HEK293 (cell line): ENCODE results near the gene TM7SF2.

Source experiments
- FEZF1 ChIP-seq: fragments of 450-650 bp; formaldehyde crosslinking; IDR thresholded peaks from 2 replicates; pipeline ENCODE4 v1.5.1; 2016; ENCODE audit warnings: missing biosample characterization, missing genetic modification characterization
- GLI4 ChIP-seq: fragments of 450-650 bp; formaldehyde crosslinking; IDR thresholded peaks from 2 replicates; pipeline ENCODE4 v1.5.1; 2016; ENCODE audit warnings: missing biosample characterization, missing genetic modification characterization
- HOXA7 ChIP-seq: sonication (generic); formaldehyde crosslinking; IDR thresholded peaks from 2 replicates; pipeline ENCODE4 v1.8.1; 2022; ENCODE audit warnings: missing genetic modification reagents, borderline replicate concordance
- IKZF3 ChIP-seq: fragments of 450-650 bp; IDR thresholded peaks from 2 replicates; pipeline ENCODE4 v1.5.0; 2018; ENCODE audit warnings: missing biosample characterization, mild to moderate bottlenecking, missing genetic modification characterization, moderate library complexity
- KLF1 ChIP-seq: fragments of 450-650 bp; formaldehyde crosslinking; IDR thresholded peaks from 2 replicates; pipeline ENCODE4 v1.5.1; 2016; ENCODE audit warnings: missing biosample characterization, missing genetic modification characterization
- KLF8 ChIP-seq: fragments of 450-650 bp; formaldehyde crosslinking; IDR thresholded peaks from 2 replicates; pipeline ENCODE4 v1.5.1; 2016; ENCODE audit warnings: missing biosample characterization, missing genetic modification characterization
- SALL2 ChIP-seq: fragments of 450-650 bp; formaldehyde crosslinking; IDR thresholded peaks from 2 replicates; pipeline ENCODE4 v1.5.0; 2017; ENCODE audit warnings: missing biosample characterization, mild to moderate bottlenecking, missing genetic modification characterization, borderline replicate concordance
- ZBTB20 ChIP-seq: fragments of 450-650 bp; formaldehyde crosslinking; IDR thresholded peaks from 2 replicates; pipeline ENCODE4 v1.5.1; 2016; ENCODE audit warnings: missing biosample characterization, missing genetic modification characterization
- ZNF121 ChIP-seq: fragments of 450-650 bp; formaldehyde crosslinking; IDR thresholded peaks from 2 replicates; pipeline ENCODE4 v1.5.1; 2016; ENCODE audit warnings: missing biosample characterization, missing genetic modification characterization
- ZNF174 ChIP-seq: fragments of 450-650 bp; formaldehyde crosslinking; IDR thresholded peaks from 2 replicates; pipeline ENCODE4 v1.5.0; 2017; ENCODE audit warnings: missing biosample characterization, mild to moderate bottlenecking, missing genetic modification characterization
- ZNF19 ChIP-seq: fragments of 450-650 bp; formaldehyde crosslinking; IDR thresholded peaks from 2 replicates; pipeline ENCODE4; 2016; ENCODE audit warnings: missing biosample characterization, missing genetic modification characterization, low read depth
- ZNF2 ChIP-seq: fragments of 450-650 bp; formaldehyde crosslinking; IDR thresholded peaks from 2 replicates; pipeline ENCODE4 v1.5.1; 2016; ENCODE audit warnings: missing biosample characterization, missing genetic modification characterization
- ZNF211 ChIP-seq: fragments of 450-650 bp; formaldehyde crosslinking; IDR thresholded peaks from 2 replicates; pipeline ENCODE4 v1.5.1; 2016; ENCODE audit warnings: low read depth, missing biosample characterization, missing genetic modification characterization
- ZNF274 ChIP-seq, 2 experiments: fragments of 200-500 bp in 1 of 2; fragments of 450-650 bp in 1 of 2; sonication (Bioruptor generic) in 1 of 2; formaldehyde crosslinking in 1 of 2; IDR thresholded peaks; 2 replicates each; pipeline versions ENCODE4 v1.5.1 to v1.6.1; 2014 to 2016; ENCODE audit warnings: borderline replicate concordance in 1 of 2, inconsistent platforms in 1 of 2, low read length in 1 of 2, missing biosample characterization in 1 of 2, missing genetic modification characterization in 1 of 2
- ZNF341 ChIP-seq: fragments of 450-650 bp; formaldehyde crosslinking; IDR thresholded peaks from 2 replicates; pipeline ENCODE4; 2016; ENCODE audit warnings: low read depth, missing biosample characterization, missing genetic modification characterization
- ZNF366 ChIP-seq: fragments of 450-650 bp; formaldehyde crosslinking; conservative IDR thresholded peaks from 2 replicates; pipeline ENCODE4 v1.5.1; 2016; ENCODE audit warnings: missing biosample characterization, missing genetic modification characterization
- ZNF426 ChIP-seq: fragments of 450-650 bp; formaldehyde crosslinking; IDR thresholded peaks from 2 replicates; pipeline ENCODE4 v1.5.1; 2017; ENCODE audit warnings: missing biosample characterization, missing genetic modification characterization, mild to moderate bottlenecking, inconsistent platforms, moderate library complexity
- ZNF558 ChIP-seq: fragments of 450-650 bp; formaldehyde crosslinking; IDR thresholded peaks from 2 replicates; pipeline ENCODE4 v1.5.1; 2016; ENCODE audit warnings: missing biosample characterization, missing genetic modification characterization
- ZNF610 ChIP-seq: fragments of 450-650 bp; formaldehyde crosslinking; IDR thresholded peaks from 2 replicates; pipeline ENCODE4 v1.5.1; 2016; ENCODE audit warnings: missing biosample characterization, missing genetic modification characterization, borderline replicate concordance
- ZNF623 ChIP-seq: fragments of 450-650 bp; formaldehyde crosslinking; IDR thresholded peaks from 2 replicates; pipeline ENCODE4 v1.5.1; 2016; ENCODE audit warnings: missing biosample characterization, missing genetic modification characterization
- ZNF629 ChIP-seq: fragments of 450-650 bp; formaldehyde crosslinking; IDR thresholded peaks from 2 replicates; pipeline ENCODE4 v1.5.1; 2017; ENCODE audit warnings: missing biosample characterization, missing genetic modification characterization
- ZNF701 ChIP-seq: fragments of 450-650 bp; formaldehyde crosslinking; IDR thresholded peaks from 2 replicates; pipeline ENCODE4 v1.5.1; 2016; ENCODE audit warnings: missing biosample characterization, missing genetic modification characterization
- ZNF837 ChIP-seq: fragments of 450-650 bp; formaldehyde crosslinking; IDR thresholded peaks from 2 replicates; pipeline ENCODE4 v1.5.1; 2016; ENCODE audit warnings: missing biosample characterization, missing genetic modification characterization
- ZNF843 ChIP-seq: fragments of 450-650 bp; formaldehyde crosslinking; IDR thresholded peaks from 2 replicates; pipeline ENCODE4 v1.5.1; 2016; ENCODE audit warnings: missing biosample characterization, missing genetic modification characterization
- ZXDB ChIP-seq: fragments of 450-650 bp; formaldehyde crosslinking; IDR thresholded peaks from 2 replicates; pipeline ENCODE4 v1.5.1; 2016; ENCODE audit warnings: missing biosample characterization, missing genetic modification characterization
- TF ChIP-seq, protein P1 (sequence below): fragments of 450-650 bp; formaldehyde crosslinking; IDR thresholded peaks from 2 replicates; pipeline ENCODE4 v1.5.1; 2016; ENCODE audit warnings: missing biosample characterization, missing genetic modification characterization, borderline replicate concordance
- TF ChIP-seq, protein P2 (sequence below): fragments of 450-650 bp; formaldehyde crosslinking; IDR thresholded peaks from 2 replicates; pipeline ENCODE4 v1.5.1; 2016; ENCODE audit warnings: missing biosample characterization, missing genetic modification characterization
- TF ChIP-seq, protein P3 (sequence below): fragments of 450-650 bp; formaldehyde crosslinking; IDR thresholded peaks from 2 replicates; pipeline ENCODE4; 2016; ENCODE audit warnings: missing biosample characterization, missing genetic modification characterization
- TF ChIP-seq, protein P4 (sequence below): IDR thresholded peaks from 2 replicates; pipeline ENCODE4 v1.6.1; 2011; ENCODE audit warnings: mild to moderate bottlenecking, low read depth, low read length, borderline replicate concordance

Gene TM7SF2

DNA sequence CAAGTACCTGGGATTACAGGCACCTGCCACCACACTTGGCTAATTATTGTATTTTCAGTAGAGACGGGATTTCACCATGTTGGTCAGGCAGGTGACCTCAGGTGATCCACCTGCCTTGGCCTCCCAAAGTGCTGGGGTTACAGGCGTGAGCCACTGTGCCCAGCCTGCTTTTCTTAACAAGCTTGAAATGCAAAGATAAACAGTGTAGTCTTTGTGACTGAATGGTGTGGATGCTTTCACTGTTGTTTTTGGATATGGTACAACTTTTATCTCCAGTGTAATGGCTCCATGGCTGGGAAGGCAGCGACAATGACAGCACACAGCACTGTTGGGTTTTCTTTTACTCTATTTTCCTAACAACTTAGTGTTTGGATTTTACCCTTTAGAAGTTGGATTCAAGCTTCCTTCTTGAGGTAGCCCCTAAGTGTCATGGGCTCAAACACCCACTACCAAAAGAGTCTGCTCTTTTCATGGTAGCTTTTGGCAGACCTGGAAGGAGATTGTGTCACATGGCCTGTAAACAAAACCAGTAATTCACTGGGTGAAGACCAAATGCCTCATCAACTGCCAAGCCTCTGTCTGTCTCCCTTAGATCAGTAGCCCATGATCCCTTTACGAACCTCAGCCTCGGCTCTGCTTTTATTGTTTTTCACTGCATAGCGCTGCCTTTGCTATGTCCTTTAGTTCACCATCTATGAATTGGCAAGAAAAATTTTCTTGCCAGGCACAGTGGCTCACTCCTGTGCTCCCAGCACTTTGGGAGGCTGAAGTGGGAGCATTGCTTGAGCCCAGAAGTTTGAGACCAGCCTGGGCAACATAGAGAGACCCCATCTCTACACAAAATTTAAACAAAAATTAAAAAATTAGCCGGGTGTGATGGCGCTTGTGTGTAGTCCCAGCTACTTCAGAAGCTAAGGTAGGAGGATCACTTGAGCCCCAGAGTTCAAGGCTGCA, 9.3 kb upstream of the TM7SF2 start (continued):
- TF ChIP-seq ZXDB (tag by site-specific recombination) (peak; percentile 73; the same call in 1 of the 2 replicates), ZNF19 (tag by site-specific recombination) (no peak), ZNF211 (no peak), ZBTB20 (peak; percentile 48; the same call in 1 of the 2 replicates), HOXA7 (CRISPR knock-in tag) (no peak), ZNF843 (tag by site-specific recombination) (peak; percentile 63), ZNF121 (tag by site-specific recombination) (peak; percentile 79; the same call in 1 of the 2 replicates), KLF1 (tag by site-specific recombination) (peak; percentile 31), ZNF426 (no peak), ZNF629 (tag by site-specific recombination) (peak; percentile 70), ZNF341 (tag by site-specific recombination) (no peak), ZNF837 (no peak), KLF8 (peak; percentile 50; the same call in 1 of the 2 replicates), ZNF274 (IDR thresholded peaks at IDR 0.05; ENCODE audit: low read length) (no peak), ZNF274 (tag by site-specific recombination; IDR thresholded peaks at IDR 0.05; ENCODE audit: borderline replicate concordance) (no peak), FEZF1 (tag by site-specific recombination) (peak; percentile 85), SALL2 (no peak), ZNF610 (peak; percentile 31; the same call in 1 of the 2 replicates), ZNF623 (tag by site-specific recombination) (no peak), GLI4 (no peak), ZNF174 (no peak), ZNF366 (tag by site-specific recombination) (peak; percentile 68), ZNF558 (no peak), ZNF2 (tag by site-specific recombination) (0 out of 2 replicates have a peak, but pooled peaks have one; percentile 46), IKZF3 (peak; percentile 68), ZNF701 (tag by site-specific recombination) (no peak)
- TF ChIP-seq, protein P1, sequence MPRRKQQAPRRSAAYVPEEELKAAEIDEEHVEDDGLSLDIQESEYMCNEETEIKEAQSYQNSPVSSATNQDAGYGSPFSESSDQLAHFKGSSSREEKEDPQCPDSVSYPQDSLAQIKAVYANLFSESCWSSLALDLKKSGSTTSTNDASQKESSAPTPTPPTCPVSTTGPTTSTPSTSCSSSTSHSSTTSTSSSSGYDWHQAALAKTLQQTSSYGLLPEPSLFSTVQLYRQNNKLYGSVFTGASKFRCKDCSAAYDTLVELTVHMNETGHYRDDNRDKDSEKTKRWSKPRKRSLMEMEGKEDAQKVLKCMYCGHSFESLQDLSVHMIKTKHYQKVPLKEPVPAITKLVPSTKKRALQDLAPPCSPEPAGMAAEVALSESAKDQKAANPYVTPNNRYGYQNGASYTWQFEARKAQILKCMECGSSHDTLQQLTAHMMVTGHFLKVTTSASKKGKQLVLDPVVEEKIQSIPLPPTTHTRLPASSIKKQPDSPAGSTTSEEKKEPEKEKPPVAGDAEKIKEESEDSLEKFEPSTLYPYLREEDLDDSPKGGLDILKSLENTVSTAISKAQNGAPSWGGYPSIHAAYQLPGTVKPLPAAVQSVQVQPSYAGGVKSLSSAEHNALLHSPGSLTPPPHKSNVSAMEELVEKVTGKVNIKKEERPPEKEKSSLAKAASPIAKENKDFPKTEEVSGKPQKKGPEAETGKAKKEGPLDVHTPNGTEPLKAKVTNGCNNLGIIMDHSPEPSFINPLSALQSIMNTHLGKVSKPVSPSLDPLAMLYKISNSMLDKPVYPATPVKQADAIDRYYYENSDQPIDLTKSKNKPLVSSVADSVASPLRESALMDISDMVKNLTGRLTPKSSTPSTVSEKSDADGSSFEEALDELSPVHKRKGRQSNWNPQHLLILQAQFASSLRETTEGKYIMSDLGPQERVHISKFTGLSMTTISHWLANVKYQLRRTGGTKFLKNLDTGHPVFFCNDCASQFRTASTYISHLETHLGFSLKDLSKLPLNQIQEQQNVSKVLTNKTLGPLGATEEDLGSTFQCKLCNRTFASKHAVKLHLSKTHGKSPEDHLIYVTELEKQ (tag by site-specific recombination): peak; percentile 36; the same call in 1 of the 2 replicates
- TF ChIP-seq, protein P2, sequence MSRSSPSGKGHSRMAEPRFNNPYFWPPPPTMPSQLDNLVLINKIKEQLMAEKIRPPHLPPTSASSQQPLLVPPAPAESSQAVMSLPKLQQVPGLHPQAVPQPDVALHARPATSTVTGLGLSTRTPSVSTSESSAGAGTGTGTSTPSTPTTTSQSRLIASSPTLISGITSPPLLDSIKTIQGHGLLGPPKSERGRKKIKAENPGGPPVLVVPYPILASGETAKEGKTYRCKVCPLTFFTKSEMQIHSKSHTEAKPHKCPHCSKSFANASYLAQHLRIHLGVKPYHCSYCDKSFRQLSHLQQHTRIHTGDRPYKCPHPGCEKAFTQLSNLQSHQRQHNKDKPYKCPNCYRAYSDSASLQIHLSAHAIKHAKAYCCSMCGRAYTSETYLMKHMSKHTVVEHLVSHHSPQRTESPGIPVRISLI: no peak
- TF ChIP-seq, protein P3, sequence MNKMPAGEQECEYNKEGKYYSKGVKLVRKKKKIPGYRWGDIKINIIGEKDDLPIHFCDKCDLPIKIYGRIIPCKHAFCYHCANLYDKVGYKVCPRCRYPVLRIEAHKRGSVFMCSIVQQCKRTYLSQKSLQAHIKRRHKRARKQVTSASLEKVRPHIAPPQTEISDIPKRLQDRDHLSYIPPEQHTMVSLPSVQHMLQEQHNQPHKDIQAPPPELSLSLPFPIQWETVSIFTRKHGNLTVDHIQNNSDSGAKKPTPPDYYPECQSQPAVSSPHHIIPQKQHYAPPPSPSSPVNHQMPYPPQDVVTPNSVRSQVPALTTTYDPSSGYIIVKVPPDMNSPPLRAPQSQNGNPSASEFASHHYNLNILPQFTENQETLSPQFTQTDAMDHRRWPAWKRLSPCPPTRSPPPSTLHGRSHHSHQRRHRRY (tag by site-specific recombination): no peak
- TF ChIP-seq, protein P4, sequence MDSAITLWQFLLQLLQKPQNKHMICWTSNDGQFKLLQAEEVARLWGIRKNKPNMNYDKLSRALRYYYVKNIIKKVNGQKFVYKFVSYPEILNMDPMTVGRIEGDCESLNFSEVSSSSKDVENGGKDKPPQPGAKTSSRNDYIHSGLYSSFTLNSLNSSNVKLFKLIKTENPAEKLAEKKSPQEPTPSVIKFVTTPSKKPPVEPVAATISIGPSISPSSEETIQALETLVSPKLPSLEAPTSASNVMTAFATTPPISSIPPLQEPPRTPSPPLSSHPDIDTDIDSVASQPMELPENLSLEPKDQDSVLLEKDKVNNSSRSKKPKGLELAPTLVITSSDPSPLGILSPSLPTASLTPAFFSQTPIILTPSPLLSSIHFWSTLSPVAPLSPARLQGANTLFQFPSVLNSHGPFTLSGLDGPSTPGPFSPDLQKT: no peak
